HepG2 (cell line): ENCODE data around the gene LENG1. TPM values are rescaled to one million over a fixed set of nuclear protein-coding genes. Genes with fewer than 3 reads are reported as not detected.
A peak's percentile ranks its signal among the peaks of the same experiment; 100 is the strongest.

ENCODE experiments used
- BRCA1 ChIP-seq: sonication (generic); formaldehyde crosslinking; IDR thresholded peaks from 2 replicates; pipeline ENCODE4 v1.4.0; 2020; ENCODE audit warnings: missing genetic modification reagents
- FOXM1 ChIP-seq: sonication (generic); formaldehyde crosslinking; IDR thresholded peaks from 2 replicates; pipeline ENCODE4 v1.5.0; 2020; ENCODE audit warnings: missing genetic modification reagents
- GATAD2A ChIP-seq: IDR thresholded peaks from 2 replicates; pipeline ENCODE4 v1.6.1; 2016
- NFYB ChIP-seq: sonication (generic); formaldehyde crosslinking; IDR thresholded peaks from 2 replicates; pipeline ENCODE4 v1.4.0; 2020; ENCODE audit warnings: missing genetic modification reagents
- SIN3A ChIP-seq: IDR thresholded peaks from 2 replicates; pipeline ENCODE4 v1.6.1; 2011; ENCODE audit warnings: low read depth, mild to moderate bottlenecking, control low read depth, low read length, borderline replicate concordance
- SMARCE1 ChIP-seq: fragments of 450-650 bp; IDR thresholded peaks from 2 replicates; pipeline ENCODE4 v1.6.1; 2017; ENCODE audit warnings: borderline replicate concordance
- ZEB1 ChIP-seq: IDR thresholded peaks from 2 replicates; pipeline ENCODE4 v1.6.1; 2012; ENCODE audit warnings: mild to moderate bottlenecking, low read depth, inconsistent platforms; ENCODE audit not compliant: insufficient replicate concordance
- ZNF160 ChIP-seq: sonication (generic); formaldehyde crosslinking; IDR thresholded peaks from 2 replicates; pipeline ENCODE4 v1.8.0; 2022; ENCODE audit warnings: mild to moderate bottlenecking, inconsistent platforms, missing genetic modification reagents
- ZNF335 ChIP-seq: sonication (generic); formaldehyde crosslinking; IDR thresholded peaks from 2 replicates; pipeline ENCODE4 v1.4.0; 2020; ENCODE audit warnings: missing genetic modification reagents
- ZNF354B ChIP-seq: sonication (generic); formaldehyde crosslinking; IDR thresholded peaks from 2 replicates; pipeline ENCODE4 v1.8.0; 2022; ENCODE audit warnings: mild to moderate bottlenecking, missing genetic modification reagents
- ZNF550 ChIP-seq: sonication (generic); formaldehyde crosslinking; IDR thresholded peaks from 2 replicates; pipeline ENCODE4 v1.4.0; 2020; ENCODE audit warnings: mild to moderate bottlenecking, missing genetic modification reagents, borderline replicate concordance
- polyA plus RNA-seq, 8 experiments: library from polyadenylated mRNA; depleted of rRNA in 3 of 8; stranded (reverse) in 7 of 8; unstranded in 1 of 8; fragments of >200 nt; fragmentation: Illumina TruSeq in 4 of 8; extraction: Trizol in 4 of 8; gene quantifications; 2 replicates each; pipeline versions ENCODE4 v1.2.1 to v1.2.3, GENCODE V29; 2011 to 2016; ENCODE audit warnings: low read depth in 4 of 8, missing spikeins in 1 of 8, mixed read lengths in 1 of 8; ENCODE audit not compliant: insufficient read depth in 1 of 8
- total RNA-seq, 5 experiments: library from RNA; depleted of rRNA; stranded (reverse); fragments of >200 nt; fragmentation: Illumina TruSeq; extraction: Trizol; gene quantifications; 2 replicates each; pipeline ENCODE4 v1.2.3, GENCODE V29; 2016; ENCODE audit warnings: low read depth in 1 of 5
- TF ChIP-seq, protein P1 (sequence below): sonication (generic); formaldehyde crosslinking; IDR thresholded peaks from 2 replicates; pipeline ENCODE4 v1.8.0; 2022; ENCODE audit warnings: mild to moderate bottlenecking, missing genetic modification reagents, moderate library complexity
- TF ChIP-seq, protein P2 (sequence below): sonication (generic); formaldehyde crosslinking; conservative IDR thresholded peaks from 2 replicates; pipeline ENCODE4 v1.4.0; 2020; ENCODE audit warnings: missing genetic modification reagents
- TF ChIP-seq, protein P3 (sequence below): sonication (generic); formaldehyde crosslinking; IDR thresholded peaks from 2 replicates; pipeline ENCODE4 v1.4.0; 2020; ENCODE audit warnings: low read depth, mild to moderate bottlenecking, missing genetic modification reagents
- TF ChIP-seq, protein P4 (sequence below): sonication (generic); formaldehyde crosslinking; IDR thresholded peaks from 2 replicates; pipeline ENCODE4 v1.4.0; 2020; ENCODE audit warnings: mild to moderate bottlenecking, missing genetic modification reagents
- TF ChIP-seq, protein P5 (sequence below): IDR thresholded peaks from 2 replicates; pipeline ENCODE4 v1.6.1; 2016
- TF ChIP-seq, protein P6 (sequence below): sonication (generic); formaldehyde crosslinking; IDR thresholded peaks from 2 replicates; pipeline ENCODE4 v1.4.0; 2020; ENCODE audit warnings: missing genetic modification reagents
- TF ChIP-seq, protein P7 (sequence below): sonication (generic); formaldehyde crosslinking; IDR thresholded peaks from 2 replicates; pipeline ENCODE4 v1.5.0; 2020; ENCODE audit warnings: mild to moderate bottlenecking, missing genetic modification reagents

The LENG1 gene
- total and polyA plus RNA-seq, 2 of the 13 experiments (the other 11 are each of a cell fraction or from before 2014, with no cell fraction given), result 1.8 to 3.8 TPM

DNA sequence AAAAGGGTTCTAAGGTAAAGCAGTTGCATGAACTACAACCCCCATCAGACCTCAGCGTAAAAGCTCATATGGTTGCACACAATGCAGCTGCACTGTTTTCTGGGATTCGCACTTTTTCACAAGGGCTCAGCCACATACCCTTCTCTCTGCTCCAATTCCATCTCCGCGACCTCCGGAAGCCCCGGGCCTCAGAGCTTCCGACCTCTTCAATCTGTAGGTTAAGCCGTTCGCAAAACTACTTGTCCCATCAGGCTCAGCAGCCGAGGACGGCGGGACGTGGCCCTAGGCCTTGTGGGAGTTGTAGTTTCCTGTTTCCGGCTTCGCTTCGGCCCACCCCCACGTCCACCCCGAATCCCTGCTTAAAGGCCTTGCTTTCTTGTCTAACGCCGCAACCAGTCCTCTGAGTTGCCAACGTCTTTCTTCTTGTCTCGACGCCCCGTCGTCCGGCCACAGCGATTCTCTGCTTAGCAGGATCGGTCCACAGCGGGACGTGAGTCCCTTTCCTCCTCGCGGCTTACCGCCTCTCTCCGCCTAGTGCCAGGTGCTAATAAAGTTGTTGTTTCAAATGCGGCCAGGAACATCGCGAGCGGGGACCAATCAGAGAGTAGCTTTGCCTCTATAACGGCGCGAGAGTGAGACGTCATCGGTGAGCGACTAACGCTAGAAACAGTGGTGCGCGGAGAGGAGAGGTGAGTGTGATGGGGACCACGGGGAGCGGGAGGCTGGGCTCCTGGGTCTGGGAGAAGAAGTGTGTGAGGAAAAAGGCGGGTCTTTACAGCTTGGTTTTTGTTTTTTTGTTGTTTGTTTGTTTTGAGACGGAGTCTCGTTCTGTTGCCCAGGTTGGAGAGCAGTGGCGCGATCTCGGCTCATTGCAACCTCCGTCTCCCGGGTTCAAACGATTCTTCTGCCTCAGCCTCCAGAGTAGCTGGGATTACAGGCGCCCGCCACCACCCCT is 44.1 kb downstream of the LENG1 start, which contains the start of the genes PRPF31 and TFPT (continued):
- TF ChIP-seq, protein P1, sequence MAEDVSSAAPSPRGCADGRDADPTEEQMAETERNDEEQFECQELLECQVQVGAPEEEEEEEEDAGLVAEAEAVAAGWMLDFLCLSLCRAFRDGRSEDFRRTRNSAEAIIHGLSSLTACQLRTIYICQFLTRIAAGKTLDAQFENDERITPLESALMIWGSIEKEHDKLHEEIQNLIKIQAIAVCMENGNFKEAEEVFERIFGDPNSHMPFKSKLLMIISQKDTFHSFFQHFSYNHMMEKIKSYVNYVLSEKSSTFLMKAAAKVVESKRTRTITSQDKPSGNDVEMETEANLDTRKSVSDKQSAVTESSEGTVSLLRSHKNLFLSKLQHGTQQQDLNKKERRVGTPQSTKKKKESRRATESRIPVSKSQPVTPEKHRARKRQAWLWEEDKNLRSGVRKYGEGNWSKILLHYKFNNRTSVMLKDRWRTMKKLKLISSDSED (CRISPR knock-in tag), result no peak
- no peak for TF ChIP-seq ZNF354B (CRISPR knock-in tag)
- TF ChIP-seq ZNF335 (CRISPR knock-in tag), result peak; percentile 79
- TF ChIP-seq ZEB1, result peak; percentile 28
- TF ChIP-seq SIN3A, result peak; percentile 96; the same call in 1 of the 2 replicates
- TF ChIP-seq ZNF160, result no peak
- TF ChIP-seq SMARCE1, result no peak
- TF ChIP-seq, protein P2, sequence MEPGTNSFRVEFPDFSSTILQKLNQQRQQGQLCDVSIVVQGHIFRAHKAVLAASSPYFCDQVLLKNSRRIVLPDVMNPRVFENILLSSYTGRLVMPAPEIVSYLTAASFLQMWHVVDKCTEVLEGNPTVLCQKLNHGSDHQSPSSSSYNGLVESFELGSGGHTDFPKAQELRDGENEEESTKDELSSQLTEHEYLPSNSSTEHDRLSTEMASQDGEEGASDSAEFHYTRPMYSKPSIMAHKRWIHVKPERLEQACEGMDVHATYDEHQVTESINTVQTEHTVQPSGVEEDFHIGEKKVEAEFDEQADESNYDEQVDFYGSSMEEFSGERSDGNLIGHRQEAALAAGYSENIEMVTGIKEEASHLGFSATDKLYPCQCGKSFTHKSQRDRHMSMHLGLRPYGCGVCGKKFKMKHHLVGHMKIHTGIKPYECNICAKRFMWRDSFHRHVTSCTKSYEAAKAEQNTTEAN (CRISPR knock-in tag), result no peak
- TF ChIP-seq FOXM1 (CRISPR knock-in tag), result no peak
- peak; percentile 94 for TF ChIP-seq NFYB
- TF ChIP-seq, protein P3, sequence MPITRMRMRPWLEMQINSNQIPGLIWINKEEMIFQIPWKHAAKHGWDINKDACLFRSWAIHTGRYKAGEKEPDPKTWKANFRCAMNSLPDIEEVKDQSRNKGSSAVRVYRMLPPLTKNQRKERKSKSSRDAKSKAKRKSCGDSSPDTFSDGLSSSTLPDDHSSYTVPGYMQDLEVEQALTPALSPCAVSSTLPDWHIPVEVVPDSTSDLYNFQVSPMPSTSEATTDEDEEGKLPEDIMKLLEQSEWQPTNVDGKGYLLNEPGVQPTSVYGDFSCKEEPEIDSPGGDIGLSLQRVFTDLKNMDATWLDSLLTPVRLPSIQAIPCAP (CRISPR knock-in tag), result 0 out of 2 replicates have a peak, but pooled peaks have one; percentile 71
- TF ChIP-seq, protein P4, sequence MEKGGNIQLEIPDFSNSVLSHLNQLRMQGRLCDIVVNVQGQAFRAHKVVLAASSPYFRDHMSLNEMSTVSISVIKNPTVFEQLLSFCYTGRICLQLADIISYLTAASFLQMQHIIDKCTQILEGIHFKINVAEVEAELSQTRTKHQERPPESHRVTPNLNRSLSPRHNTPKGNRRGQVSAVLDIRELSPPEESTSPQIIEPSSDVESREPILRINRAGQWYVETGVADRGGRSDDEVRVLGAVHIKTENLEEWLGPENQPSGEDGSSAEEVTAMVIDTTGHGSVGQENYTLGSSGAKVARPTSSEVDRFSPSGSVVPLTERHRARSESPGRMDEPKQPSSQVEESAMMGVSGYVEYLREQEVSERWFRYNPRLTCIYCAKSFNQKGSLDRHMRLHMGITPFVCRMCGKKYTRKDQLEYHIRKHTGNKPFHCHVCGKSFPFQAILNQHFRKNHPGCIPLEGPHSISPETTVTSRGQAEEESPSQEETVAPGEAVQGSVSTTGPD (CRISPR knock-in tag), result no peak
- TF ChIP-seq, protein P5, sequence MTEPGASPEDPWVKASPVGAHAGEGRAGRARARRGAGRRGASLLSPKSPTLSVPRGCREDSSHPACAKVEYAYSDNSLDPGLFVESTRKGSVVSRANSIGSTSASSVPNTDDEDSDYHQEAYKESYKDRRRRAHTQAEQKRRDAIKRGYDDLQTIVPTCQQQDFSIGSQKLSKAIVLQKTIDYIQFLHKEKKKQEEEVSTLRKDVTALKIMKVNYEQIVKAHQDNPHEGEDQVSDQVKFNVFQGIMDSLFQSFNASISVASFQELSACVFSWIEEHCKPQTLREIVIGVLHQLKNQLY (CRISPR knock-in tag), result 0 out of 2 replicates have a peak, but pooled peaks have one; percentile 8
- TF ChIP-seq GATAD2A, result peak; percentile 57
- TF ChIP-seq, protein P6, sequence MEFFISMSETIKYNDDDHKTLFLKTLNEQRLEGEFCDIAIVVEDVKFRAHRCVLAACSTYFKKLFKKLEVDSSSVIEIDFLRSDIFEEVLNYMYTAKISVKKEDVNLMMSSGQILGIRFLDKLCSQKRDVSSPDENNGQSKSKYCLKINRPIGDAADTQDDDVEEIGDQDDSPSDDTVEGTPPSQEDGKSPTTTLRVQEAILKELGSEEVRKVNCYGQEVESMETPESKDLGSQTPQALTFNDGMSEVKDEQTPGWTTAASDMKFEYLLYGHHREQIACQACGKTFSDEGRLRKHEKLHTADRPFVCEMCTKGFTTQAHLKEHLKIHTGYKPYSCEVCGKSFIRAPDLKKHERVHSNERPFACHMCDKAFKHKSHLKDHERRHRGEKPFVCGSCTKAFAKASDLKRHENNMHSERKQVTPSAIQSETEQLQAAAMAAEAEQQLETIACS, result no peak
- TF ChIP-seq, protein P7, sequence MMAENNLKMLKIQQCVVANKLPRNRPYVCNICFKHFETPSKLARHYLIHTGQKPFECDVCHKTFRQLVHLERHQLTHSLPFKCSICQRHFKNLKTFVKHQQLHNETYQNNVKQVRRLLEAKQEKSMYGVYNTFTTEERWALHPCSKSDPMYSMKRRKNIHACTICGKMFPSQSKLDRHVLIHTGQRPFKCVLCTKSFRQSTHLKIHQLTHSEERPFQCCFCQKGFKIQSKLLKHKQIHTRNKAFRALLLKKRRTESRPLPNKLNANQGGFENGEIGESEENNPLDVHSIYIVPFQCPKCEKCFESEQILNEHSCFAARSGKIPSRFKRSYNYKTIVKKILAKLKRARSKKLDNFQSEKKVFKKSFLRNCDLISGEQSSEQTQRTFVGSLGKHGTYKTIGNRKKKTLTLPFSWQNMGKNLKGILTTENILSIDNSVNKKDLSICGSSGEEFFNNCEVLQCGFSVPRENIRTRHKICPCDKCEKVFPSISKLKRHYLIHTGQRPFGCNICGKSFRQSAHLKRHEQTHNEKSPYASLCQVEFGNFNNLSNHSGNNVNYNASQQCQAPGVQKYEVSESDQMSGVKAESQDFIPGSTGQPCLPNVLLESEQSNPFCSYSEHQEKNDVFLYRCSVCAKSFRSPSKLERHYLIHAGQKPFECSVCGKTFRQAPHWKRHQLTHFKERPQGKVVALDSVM (CRISPR knock-in tag), result peak; percentile 65
- no peak for TF ChIP-seq ZNF550
- no peak for TF ChIP-seq BRCA1 (CRISPR knock-in tag)
